Large intestine (tissue), 3 donors: ENCODE results near the gene PMP22. TPM values are rescaled to one million over a fixed set of nuclear protein-coding genes. Genes with fewer than 3 reads are reported as not detected.
"Not testable (repeated sequence)": the region's sequence is repeated elsewhere in the genome, so short reads cannot be mapped to it uniquely, and the experiment has no call there.

Experiments used
- DNase-seq, 2 donors: peaks; one replicate each; pipeline versions ENCODE4 v3.0.0 to v3.0.0-alpha.2; 2013
- H3K27ac ChIP-seq: one replicate; pipeline ENCODE4 v1.5.1; 2013; ENCODE audit warnings: low read length
- H3K27me3 ChIP-seq: 2 replicates; pipeline ENCODE4 v1.6.1; 2013; ENCODE audit warnings: low read length; ENCODE audit not compliant: control insufficient read depth, insufficient read depth
- H3K36me3 ChIP-seq: 2 replicates; pipeline ENCODE4 v1.6.1; 2013; ENCODE audit warnings: low read length; ENCODE audit not compliant: control insufficient read depth, insufficient read depth
- H3K4me1 ChIP-seq: one replicate; pipeline ENCODE4 v1.6.1; 2013; ENCODE audit warnings: low read length; ENCODE audit not compliant: control insufficient read depth, insufficient read depth
- H3K4me3 ChIP-seq: one replicate; pipeline ENCODE4 v1.5.1; 2013; ENCODE audit warnings: low read length
- H3K9me3 ChIP-seq: one replicate; pipeline ENCODE4 v1.6.1; 2013; ENCODE audit warnings: mild to moderate bottlenecking, low read depth, low read length, moderate library complexity; ENCODE audit not compliant: control insufficient read depth
- WGBS: methylation state at CpG from one replicate; pipeline ENCODE4 v1.1.5; 2013; ENCODE audit warnings: low lambda C conversion rate; ENCODE audit not compliant: insufficient coverage; 5-methylcytosine and 5-hydroxymethylcytosine counted together
- polyA plus RNA-seq: library from polyadenylated mRNA; unstranded; fragments of 120-200 nt; gene quantifications from one replicate; pipeline ENCODE4 v1.2.1, GENCODE V29; 2013

Gene PMP22
- polyA plus RNA-seq, 1 donor, result 74.0 TPM

GRCh38 chr17:15238057-15238456, 27.1 kb downstream of the PMP22 start:
- 100% methylated on average over 1 of the region's 2 CpGs for WGBS
- no peak overlapping the region for H3K27ac ChIP-seq
- no peaks in the 10 kb centered on the region for H3K27me3 ChIP-seq
- no peak overlapping the region for H3K4me3 ChIP-seq
- peaks cover 36% of the 10 kb centered on the region for H3K36me3 ChIP-seq
- DNase-seq, result no peak
- no peaks in the 10 kb centered on the region for H3K9me3 ChIP-seq
- H3K4me1 ChIP-seq, result peaks cover 14% of the 10 kb centered on the region

DNA sequence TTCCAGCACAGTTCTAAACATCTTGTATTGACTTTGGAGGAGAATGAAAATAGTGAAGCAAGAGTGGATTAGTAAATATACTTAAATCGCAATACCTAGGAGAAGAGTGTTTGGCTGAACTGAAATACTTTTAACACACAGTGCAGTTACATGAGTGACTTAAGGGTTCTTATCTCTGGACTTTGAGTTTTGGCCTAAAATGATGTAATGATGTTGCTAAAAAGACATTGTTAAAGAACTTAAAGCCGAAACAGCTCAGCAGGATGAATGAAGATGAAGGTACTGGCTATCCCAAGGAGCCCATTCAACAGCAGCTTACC, 28.1 kb downstream of the PMP22 start:
- H3K27ac ChIP-seq, result no peak overlapping the region
- H3K36me3 ChIP-seq, result peaks cover 41% of the 10 kb centered on the region
- peak; percentile 40 to 64 for DNase-seq
- WGBS, result no CpG with 5 or more reads among the region's 2 CpGs
- H3K4me1 ChIP-seq, result peaks cover 17% of the 10 kb centered on the region
- no peaks in the 10 kb centered on the region for H3K9me3 ChIP-seq
- no peaks in the 10 kb centered on the region for H3K27me3 ChIP-seq
- no peak overlapping the region for H3K4me3 ChIP-seq

DNA sequence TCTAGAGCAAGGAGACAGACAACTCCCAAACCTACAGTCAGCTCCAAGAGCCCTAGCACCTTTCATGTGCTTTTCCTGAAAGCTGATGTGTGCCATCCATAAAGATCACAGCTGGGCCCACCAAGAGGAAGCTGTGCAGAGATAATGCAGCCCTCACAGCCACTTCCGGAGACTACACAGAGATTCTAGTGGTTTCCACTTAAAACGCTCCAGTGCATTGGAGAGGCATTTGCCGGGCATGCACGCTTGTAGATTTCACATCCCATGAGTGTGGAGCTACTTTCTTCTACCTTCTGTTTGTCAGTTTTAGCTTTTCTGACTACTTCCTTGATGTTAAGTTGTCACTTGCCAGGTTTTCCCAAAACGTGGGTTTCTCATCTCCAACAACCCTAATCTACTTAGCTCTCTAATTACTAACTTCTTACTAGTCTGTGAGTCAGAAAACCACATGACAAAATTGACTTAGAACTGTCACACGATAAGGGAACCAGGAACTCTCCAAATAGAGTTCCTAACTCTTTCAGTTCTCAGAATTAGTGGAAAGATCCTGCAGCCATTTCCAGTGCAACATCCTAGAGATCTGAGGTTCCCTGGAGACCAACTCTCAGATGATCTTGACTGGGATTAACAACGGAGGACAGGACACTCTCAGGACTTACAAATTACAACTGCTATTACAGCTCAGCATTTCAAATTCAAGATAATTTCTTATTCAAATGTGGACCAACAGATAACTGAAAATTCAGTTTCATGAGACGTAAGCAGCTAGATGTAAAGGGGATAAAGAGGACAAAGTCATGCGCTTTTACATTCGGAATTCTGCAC, 28.6 kb downstream of the PMP22 start:
- Histone ChIP-seq H3K9me3 (no peaks in the 10 kb centered on the region), H3K27ac (no peak overlapping the region), H3K27me3 (no peaks in the 10 kb centered on the region), H3K4me3 (no peak overlapping the region), H3K4me1 (peaks cover 17% of the 10 kb centered on the region), H3K36me3 (peaks cover 47% of the 10 kb centered on the region)
- 65% methylated on average over 6 of the region's 10 CpGs for WGBS
- DNase-seq, result no peak

- no peak for DNase-seq
- Histone ChIP-seq H3K4me3 (no peak overlapping the region), H3K27ac (no peak overlapping the region), H3K4me1 (peaks cover 17% of the 10 kb centered on the region), H3K9me3 (no peaks in the 10 kb centered on the region), H3K27me3 (no peaks in the 10 kb centered on the region), H3K36me3 (peaks cover 63% of the 10 kb centered on the region)
- WGBS, result 100% methylated on average over 1 of the region's 7 CpGs
These were observed 31.2 kb downstream of the PMP22 start for GRCh38 chr17:15233971-15234370.

GRCh38 chr17:15233022-15233805, 31.9 kb downstream of the PMP22 start:
- H3K27ac ChIP-seq, result peak overlapping the region; percentile 2
- H3K36me3 ChIP-seq, result peaks cover 55% of the 10 kb centered on the region
- no peaks in the 10 kb centered on the region for H3K27me3 ChIP-seq
- H3K4me1 ChIP-seq, result peaks cover 17% of the 10 kb centered on the region
- no peak overlapping the region for H3K4me3 ChIP-seq
- WGBS, result no CpG with 5 or more reads among the region's 4 CpGs
- H3K9me3 ChIP-seq, result no peaks in the 10 kb centered on the region
- DNase-seq, result peak; percentile 43 to 57

- no peaks in the 10 kb centered on the region for H3K9me3 ChIP-seq
- H3K36me3 ChIP-seq, result peaks cover 52% of the 10 kb centered on the region
- no peaks in the 10 kb centered on the region for H3K27me3 ChIP-seq
- no peak for DNase-seq
- peaks cover 17% of the 10 kb centered on the region for H3K4me1 ChIP-seq
- H3K4me3 ChIP-seq, result no peak overlapping the region
- WGBS, result no CpG with 5 or more reads among the region's 3 CpGs
- H3K27ac ChIP-seq, result no peak overlapping the region
These were observed 32.6 kb downstream of the PMP22 start for GRCh38 chr17:15232517-15232915.

- Histone ChIP-seq H3K27me3 (no peaks in the 10 kb centered on the region), H3K36me3 (peaks cover 52% of the 10 kb centered on the region), H3K4me3 (no peak overlapping the region), H3K9me3 (no peaks in the 10 kb centered on the region), H3K27ac (no peak overlapping the region), H3K4me1 (peaks cover 13% of the 10 kb centered on the region)
- whole genome bisulfite sequencing, result no CpG with 5 or more reads among the region's 12 CpGs
- no peak for DNase-seq
These were observed 33.1 kb downstream of the PMP22 start for GRCh38 chr17:15231851-15232516.

DNA sequence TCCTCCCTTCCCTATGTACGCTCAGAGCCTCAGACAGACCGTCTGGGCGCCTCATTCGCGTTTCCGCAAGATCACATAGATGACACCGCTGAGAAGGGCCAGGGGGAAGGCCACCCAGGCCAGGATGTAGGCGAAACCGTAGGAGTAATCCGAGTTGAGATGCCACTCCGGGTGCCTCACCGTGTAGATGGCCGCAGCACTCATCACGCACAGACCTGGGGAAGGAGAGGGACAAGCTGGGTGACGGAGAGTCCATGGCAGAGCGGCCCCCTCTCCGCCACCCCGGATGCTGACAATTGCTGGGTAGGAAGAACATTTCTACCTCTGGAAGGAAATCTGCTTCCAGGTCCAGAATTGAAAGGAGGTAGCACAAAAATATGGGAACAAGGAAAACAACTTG, 34.3 kb downstream of the PMP22 start:
- H3K4me1 ChIP-seq, result peaks cover 11% of the 10 kb centered on the region
- peaks cover 45% of the 10 kb centered on the region for H3K36me3 ChIP-seq
- H3K4me3 ChIP-seq, result no peak overlapping the region
- no CpG with 5 or more reads among the region's 18 CpGs for WGBS
- DNase-seq, result no peak
- H3K27me3 ChIP-seq, result no peaks in the 10 kb centered on the region
- no peaks in the 10 kb centered on the region for H3K9me3 ChIP-seq
- no peak overlapping the region for H3K27ac ChIP-seq

GRCh38 chr17:15221827-15222226, 43.3 kb downstream of the PMP22 start:
- not testable (repeated sequence) for H3K27ac ChIP-seq, H3K36me3 ChIP-seq, DNase-seq, H3K9me3 ChIP-seq, H3K4me3 ChIP-seq, H3K27me3 ChIP-seq, H3K4me1 ChIP-seq
- no CpG with 5 or more reads among the region's 3 CpGs for WGBS

GRCh38 chr17:15220785-15221184, 44.3 kb downstream of the PMP22 start:
- 90% methylated on average over 1 of the region's 2 CpGs for WGBS
- Histone ChIP-seq H3K9me3 (no peaks in the 10 kb centered on the region), H3K36me3 (no peaks in the 10 kb centered on the region), H3K27ac (no peak overlapping the region), H3K4me1 (no peaks in the 10 kb centered on the region), H3K4me3 (no peak overlapping the region), H3K27me3 (no peaks in the 10 kb centered on the region)
- no peak for DNase-seq
